ENCODE results near the gene TMSB4X.
A peak's percentile ranks its signal among the peaks of the same experiment; 100 is the strongest.
"Not testable (repeated sequence)": the region's sequence is repeated elsewhere in the genome, so short reads cannot be mapped to it uniquely, and the experiment has no call there.

The TMSB4X gene

GRCh38 chrX:12974796-12975669 lies at the start of gene TMSB4X:
TMSB4X (plus strand) TSS chrX:12975110.
- peak within 1 kb of the TSS; percentile 98 for H3K27ac ChIP-seq (ENCODE audit: low read depth, low read length)
- no peaks in the 10 kb centered on the region for H3K27me3 ChIP-seq (ENCODE audit: control insufficient read depth, insufficient read depth, low read length)
- peaks cover 26% of the 10 kb centered on the region for H3K36me3 ChIP-seq (ENCODE audit: control insufficient read depth, insufficient read depth, low read length)
- no peaks in the 10 kb centered on the region for H3K9me3 ChIP-seq (ENCODE audit: control insufficient read depth, insufficient read depth, low read depth, low read length)
- peaks cover 66% of the 10 kb centered on the region for H3K4me1 ChIP-seq (ENCODE audit: control insufficient read depth, insufficient read depth, low read length)
- H3K4me3 ChIP-seq (ENCODE audit: low read depth, low read length) = peak within 1 kb of the TSS; percentile 96
- peak within 1 kb of the TSS; percentile 100 for H3K9ac ChIP-seq (ENCODE audit: low read length)

GRCh38 chrX:12929701-12930100 lies 45.2 kb upstream of the TMSB4X start:
- H3K27me3 ChIP-seq (ENCODE audit: control insufficient read depth, insufficient read depth, low read length) = no peaks in the 10 kb centered on the region; the same call in 1 of the 2 replicates
- H3K27ac ChIP-seq (ENCODE audit: low read depth, low read length) = no peak overlapping the region
- no peak overlapping the region for H3K9ac ChIP-seq (ENCODE audit: low read length)
- peaks cover 48% of the 10 kb centered on the region for H3K9me3 ChIP-seq (ENCODE audit: control insufficient read depth, insufficient read depth, low read depth, low read length)
- H3K4me3 ChIP-seq (ENCODE audit: low read depth, low read length) = no peak overlapping the region
- no peaks in the 10 kb centered on the region for H3K4me1 ChIP-seq (ENCODE audit: control insufficient read depth, insufficient read depth, low read length)
- H3K36me3 ChIP-seq (ENCODE audit: control insufficient read depth, insufficient read depth, low read length) = peaks cover 5% of the 10 kb centered on the region; the same call in 1 of the 2 replicates

- Histone ChIP-seq H3K27ac (ENCODE audit: low read depth, low read length) (no peak overlapping the region), H3K9ac (ENCODE audit: low read length) (no peak overlapping the region), H3K4me3 (ENCODE audit: low read depth, low read length) (no peak overlapping the region), H3K4me1 (ENCODE audit: control insufficient read depth, insufficient read depth, low read length) (no peaks in the 10 kb centered on the region), H3K36me3 (ENCODE audit: control insufficient read depth, insufficient read depth, low read length) (peaks cover 10% of the 10 kb centered on the region; the same call in 1 of the 2 replicates), H3K9me3 (ENCODE audit: control insufficient read depth, insufficient read depth, low read depth, low read length) (peaks cover 52% of the 10 kb centered on the region), H3K27me3 (ENCODE audit: control insufficient read depth, insufficient read depth, low read length) (no peaks in the 10 kb centered on the region; the same call in 1 of the 2 replicates)
Observed at GRCh38 chrX:12930150-12930549, 44.8 kb upstream of the TMSB4X start.

DNA sequence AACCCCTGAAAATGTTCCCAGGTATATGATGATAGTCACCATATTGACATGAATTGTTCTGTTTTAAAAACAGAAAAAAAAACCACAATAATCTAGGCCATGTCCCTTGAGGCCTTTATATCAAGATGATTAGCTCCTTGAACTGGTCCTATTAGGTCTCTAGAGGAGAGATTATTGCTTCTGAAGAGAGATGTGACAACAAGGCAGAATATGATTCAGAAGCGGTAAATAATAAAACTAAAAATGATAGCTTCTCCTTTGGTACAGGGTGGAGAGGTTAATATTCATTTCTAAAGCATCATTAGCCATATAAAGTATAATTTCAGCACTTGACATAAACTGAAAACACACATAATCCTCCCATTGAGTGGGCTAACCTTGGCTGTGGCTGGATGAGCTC lies 42.7 kb upstream of the TMSB4X start:
- no peak overlapping the region for H3K4me3 ChIP-seq (ENCODE audit: low read depth, low read length)
- no peaks in the 10 kb centered on the region; the same call in 1 of the 2 replicates for H3K27me3 ChIP-seq (ENCODE audit: control insufficient read depth, insufficient read depth, low read length)
- H3K9ac ChIP-seq (ENCODE audit: low read length) = no peak overlapping the region
- H3K4me1 ChIP-seq (ENCODE audit: control insufficient read depth, insufficient read depth, low read length) = no peaks in the 10 kb centered on the region
- peaks cover 10% of the 10 kb centered on the region; the same call in 1 of the 2 replicates for H3K36me3 ChIP-seq (ENCODE audit: control insufficient read depth, insufficient read depth, low read length)
- no peak overlapping the region for H3K27ac ChIP-seq (ENCODE audit: low read depth, low read length)
- H3K9me3 ChIP-seq (ENCODE audit: control insufficient read depth, insufficient read depth, low read depth, low read length) = peaks cover 63% of the 10 kb centered on the region

DNA sequence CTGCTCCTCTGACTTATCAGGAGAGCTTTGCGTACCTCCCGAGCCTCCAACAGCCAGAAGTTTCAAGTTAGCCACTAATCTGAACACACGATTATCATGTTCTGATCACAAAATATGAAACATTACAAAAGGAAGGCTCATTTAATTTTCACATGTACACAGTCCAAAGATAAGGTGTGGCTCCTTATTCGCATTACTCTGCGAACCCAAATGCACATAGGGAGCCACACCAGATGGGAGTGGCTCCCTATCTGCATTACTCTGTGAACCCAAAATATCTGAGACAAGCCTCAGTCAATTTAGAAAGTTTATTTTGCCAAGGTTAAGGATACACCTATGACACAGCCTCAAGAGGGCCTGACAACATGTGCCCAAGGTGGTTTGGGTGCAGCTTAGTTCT lies 40.1 kb upstream of the TMSB4X start:
- peaks cover 5% of the 10 kb centered on the region; the same call in 1 of the 2 replicates for H3K4me1 ChIP-seq (ENCODE audit: control insufficient read depth, insufficient read depth, low read length)
- no peak overlapping the region for H3K27ac ChIP-seq (ENCODE audit: low read depth, low read length)
- H3K9me3 ChIP-seq (ENCODE audit: control insufficient read depth, insufficient read depth, low read depth, low read length) = peaks cover 59% of the 10 kb centered on the region
- H3K9ac ChIP-seq (ENCODE audit: low read length) = no peak overlapping the region
- H3K27me3 ChIP-seq (ENCODE audit: control insufficient read depth, insufficient read depth, low read length) = no peaks in the 10 kb centered on the region; the same call in 1 of the 2 replicates
- H3K36me3 ChIP-seq (ENCODE audit: control insufficient read depth, insufficient read depth, low read length) = peaks cover 10% of the 10 kb centered on the region; the same call in 1 of the 2 replicates
- no peak overlapping the region for H3K4me3 ChIP-seq (ENCODE audit: low read depth, low read length)

GRCh38 chrX:12936947-12937346 lies 38.0 kb upstream of the TMSB4X start:
- H3K27me3 ChIP-seq (ENCODE audit: control insufficient read depth, insufficient read depth, low read length) = no peaks in the 10 kb centered on the region
- no peak overlapping the region for H3K4me3 ChIP-seq (ENCODE audit: low read depth, low read length)
- H3K27ac ChIP-seq (ENCODE audit: low read depth, low read length) = no peak overlapping the region
- peaks cover 10% of the 10 kb centered on the region; the same call in 1 of the 2 replicates for H3K36me3 ChIP-seq (ENCODE audit: control insufficient read depth, insufficient read depth, low read length)
- H3K9me3 ChIP-seq (ENCODE audit: control insufficient read depth, insufficient read depth, low read depth, low read length) = peaks cover 44% of the 10 kb centered on the region
- peaks cover 5% of the 10 kb centered on the region; the same call in 1 of the 2 replicates for H3K4me1 ChIP-seq (ENCODE audit: control insufficient read depth, insufficient read depth, low read length)
- no peak overlapping the region for H3K9ac ChIP-seq (ENCODE audit: low read length)

DNA sequence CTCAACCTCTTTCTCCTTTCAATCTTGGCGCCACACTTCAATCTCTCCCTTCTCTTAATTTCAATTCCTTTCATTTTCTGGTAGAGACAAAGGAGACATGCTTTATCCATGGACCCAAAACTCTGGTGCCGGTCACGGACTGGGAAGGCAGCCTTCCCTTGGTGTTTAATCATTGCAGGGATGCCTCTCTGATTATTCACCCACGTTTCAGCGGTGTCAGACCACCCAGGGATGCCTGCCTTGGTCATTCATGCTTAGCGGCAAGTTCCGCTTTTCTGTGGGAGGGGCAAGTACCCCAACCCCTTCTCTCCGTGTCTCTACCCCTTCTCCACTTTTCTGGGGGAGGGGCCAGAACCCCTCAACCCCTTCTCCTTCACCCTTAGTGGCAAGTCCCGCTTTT lies 34.4 kb upstream of the TMSB4X start:
- H3K36me3 ChIP-seq (ENCODE audit: control insufficient read depth, insufficient read depth, low read length); H3K27me3 ChIP-seq (ENCODE audit: control insufficient read depth, insufficient read depth, low read length); H3K4me1 ChIP-seq (ENCODE audit: control insufficient read depth, insufficient read depth, low read length): not testable (repeated sequence)
- H3K4me3 ChIP-seq (ENCODE audit: low read depth, low read length) = peak overlapping the region; percentile 51; the same call in 1 of the 2 replicates
- peaks cover 18% of the 10 kb centered on the region for H3K9me3 ChIP-seq (ENCODE audit: control insufficient read depth, insufficient read depth, low read depth, low read length)
- H3K9ac ChIP-seq (ENCODE audit: low read length) = peak overlapping the region; percentile 97
- H3K27ac ChIP-seq (ENCODE audit: low read depth, low read length) = peak overlapping the region; percentile 71; the same call in 1 of the 2 replicates

- not testable (repeated sequence) for H3K27ac ChIP-seq (ENCODE audit: low read depth, low read length); H3K36me3 ChIP-seq (ENCODE audit: control insufficient read depth, insufficient read depth, low read length); H3K9me3 ChIP-seq (ENCODE audit: control insufficient read depth, insufficient read depth, low read depth, low read length); H3K27me3 ChIP-seq (ENCODE audit: control insufficient read depth, insufficient read depth, low read length)
- H3K4me1 ChIP-seq (ENCODE audit: control insufficient read depth, insufficient read depth, low read length) = peaks cover 31% of the 10 kb centered on the region
- peak overlapping the region; percentile 69 for H3K9ac ChIP-seq (ENCODE audit: low read length)
- peak overlapping the region; percentile 38; the same call in 1 of the 2 replicates for H3K4me3 ChIP-seq (ENCODE audit: low read depth, low read length)
Observed at GRCh38 chrX:12943592-12943991, 31.3 kb upstream of the TMSB4X start.

- H3K27me3 ChIP-seq (ENCODE audit: control insufficient read depth, insufficient read depth, low read length); H3K4me3 ChIP-seq (ENCODE audit: low read depth, low read length); H3K9ac ChIP-seq (ENCODE audit: low read length); H3K27ac ChIP-seq (ENCODE audit: low read depth, low read length); H3K36me3 ChIP-seq (ENCODE audit: control insufficient read depth, insufficient read depth, low read length); H3K9me3 ChIP-seq (ENCODE audit: control insufficient read depth, insufficient read depth, low read depth, low read length): not testable (repeated sequence)
- peaks cover 30% of the 10 kb centered on the region for H3K4me1 ChIP-seq (ENCODE audit: control insufficient read depth, insufficient read depth, low read length)
Observed at GRCh38 chrX:12944452-12944851, 30.5 kb upstream of the TMSB4X start.

DNA sequence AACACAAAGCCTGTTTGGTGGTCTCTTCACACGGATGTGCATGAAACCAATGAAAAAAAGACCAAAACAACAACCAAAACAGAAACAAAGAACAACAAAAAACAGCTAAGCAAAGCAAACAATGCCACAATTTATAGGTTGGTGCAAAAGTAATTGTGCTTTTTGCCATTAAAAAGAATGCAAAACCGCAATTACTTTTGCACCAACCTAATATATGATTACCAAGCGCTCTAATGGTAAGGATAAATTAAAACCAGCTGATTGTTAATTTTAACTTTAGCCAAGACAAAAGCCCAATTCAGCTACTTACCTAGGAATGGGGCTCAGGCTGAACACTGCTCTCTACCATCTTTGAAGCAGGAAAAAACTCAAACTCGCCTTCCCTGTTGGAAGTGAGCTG lies 29.4 kb upstream of the TMSB4X start:
- Histone ChIP-seq H3K9ac (ENCODE audit: low read length) (peak overlapping the region; percentile 69), H3K4me3 (ENCODE audit: low read depth, low read length) (no peak overlapping the region), H3K27me3 (ENCODE audit: control insufficient read depth, insufficient read depth, low read length) (no peaks in the 10 kb centered on the region)

GRCh38 chrX:12946406-12946805 lies 28.5 kb upstream of the TMSB4X start:
- H3K27me3 ChIP-seq (ENCODE audit: control insufficient read depth, insufficient read depth, low read length) = no peaks in the 10 kb centered on the region
- H3K4me1 ChIP-seq (ENCODE audit: control insufficient read depth, insufficient read depth, low read length) = peaks cover 39% of the 10 kb centered on the region
- no peaks in the 10 kb centered on the region for H3K9me3 ChIP-seq (ENCODE audit: control insufficient read depth, insufficient read depth, low read depth, low read length)
- H3K27ac ChIP-seq (ENCODE audit: low read depth, low read length) = peak overlapping the region; percentile 73; the same call in 1 of the 2 replicates
- no peak overlapping the region; the same call in 1 of the 2 replicates for H3K4me3 ChIP-seq (ENCODE audit: low read depth, low read length)
- peak overlapping the region; percentile 69 for H3K9ac ChIP-seq (ENCODE audit: low read length)
- no peaks in the 10 kb centered on the region for H3K36me3 ChIP-seq (ENCODE audit: control insufficient read depth, insufficient read depth, low read length)

More for the DNA sequence above, 29.4 kb upstream of the TMSB4X start:
- H3K4me1 ChIP-seq (ENCODE audit: control insufficient read depth, insufficient read depth, low read length) = peaks cover 36% of the 10 kb centered on the region
- H3K27ac ChIP-seq (ENCODE audit: low read depth, low read length) = peak overlapping the region; percentile 73; the same call in 1 of the 2 replicates
- no peaks in the 10 kb centered on the region for H3K9me3 ChIP-seq (ENCODE audit: control insufficient read depth, insufficient read depth, low read depth, low read length)
- H3K36me3 ChIP-seq (ENCODE audit: control insufficient read depth, insufficient read depth, low read length) = no peaks in the 10 kb centered on the region
